Measurements from ENCODE around the gene BCAS3.
A peak's percentile ranks its signal among the peaks of the same experiment; 100 is the strongest.

The BCAS3 gene

DNA sequence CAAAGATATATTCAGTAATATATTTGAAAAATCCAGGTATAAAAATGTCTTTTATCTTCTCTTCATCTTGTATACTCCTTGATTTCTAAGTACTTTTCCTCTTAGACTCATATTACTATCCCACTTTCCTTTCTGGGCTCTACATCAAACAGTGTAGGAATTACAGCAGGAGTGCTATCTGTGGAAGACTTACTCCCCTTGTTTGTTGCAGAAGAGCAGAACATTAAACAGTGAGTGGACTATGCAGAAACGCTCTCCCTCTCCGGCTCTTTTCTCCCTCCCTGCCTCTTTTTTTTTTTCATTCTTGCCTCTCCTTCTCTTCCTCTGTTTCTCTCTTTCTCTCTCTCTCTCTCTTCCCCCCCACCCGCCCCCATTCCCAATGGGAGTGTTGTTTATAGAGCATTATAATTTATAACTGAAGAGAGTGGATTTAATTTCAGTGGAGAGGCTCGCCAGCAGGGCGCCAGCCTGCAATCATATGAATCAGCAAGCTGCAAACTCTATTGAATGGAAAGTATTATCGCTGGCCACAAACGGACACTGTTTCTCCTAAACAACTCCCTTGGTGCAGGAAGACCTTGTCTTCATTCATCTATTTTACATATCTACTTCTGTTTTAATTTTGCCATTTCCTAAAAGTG is 479.7 kb downstream of the BCAS3 start:
- peak; percentile 66 for DNase-seq (ENCODE audit: low spot score)

DNA sequence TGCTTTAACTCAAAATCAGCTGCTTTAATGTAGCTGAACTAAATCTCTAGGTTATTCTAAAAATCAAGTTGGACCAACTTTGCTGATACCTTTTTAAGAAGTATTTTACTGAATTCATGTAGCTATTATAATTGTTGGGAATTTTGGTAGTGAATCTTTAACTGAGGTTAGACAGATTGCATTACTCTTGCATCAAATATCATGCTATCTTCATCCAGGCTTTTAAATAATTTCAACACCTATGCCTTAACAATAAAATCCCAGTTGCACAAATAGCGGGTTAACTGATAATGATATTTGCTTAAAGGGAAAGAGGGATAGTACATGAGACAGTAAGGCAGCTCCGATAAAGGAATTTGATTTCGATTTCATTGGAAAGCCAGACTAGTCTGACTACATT is 480.7 kb downstream of the BCAS3 start:
- DNase-seq (ENCODE audit: low spot score) = no peak

DNA sequence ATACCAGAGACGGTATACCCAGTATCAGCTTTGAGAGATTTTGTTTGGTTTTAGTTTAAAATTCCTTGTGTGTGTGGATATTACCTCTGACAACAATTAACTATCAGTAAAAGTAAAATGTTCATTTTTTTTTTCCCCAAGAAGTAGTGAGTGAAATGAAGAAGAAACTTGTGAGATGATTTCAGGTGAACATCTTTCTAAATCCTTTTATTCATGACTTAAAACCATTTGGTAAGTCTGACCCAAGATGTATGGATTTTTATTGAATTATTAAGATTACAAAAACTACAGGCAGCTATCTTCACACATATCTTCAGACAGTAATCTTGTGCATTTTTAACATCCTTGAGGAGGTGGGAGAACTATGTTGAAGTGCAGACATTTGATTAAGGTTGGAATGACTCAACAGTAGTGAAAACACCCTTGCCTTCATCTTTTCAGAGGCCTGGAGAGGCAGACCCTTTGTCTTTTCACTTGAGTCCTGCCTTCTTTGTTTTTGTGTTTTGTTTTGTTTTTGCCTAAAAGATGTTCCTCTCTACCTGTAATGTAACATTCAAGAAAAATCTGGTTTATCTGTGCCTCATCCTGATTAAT is 481.7 kb downstream of the BCAS3 start:
- no peak for DNase-seq (ENCODE audit: low spot score)

DNA sequence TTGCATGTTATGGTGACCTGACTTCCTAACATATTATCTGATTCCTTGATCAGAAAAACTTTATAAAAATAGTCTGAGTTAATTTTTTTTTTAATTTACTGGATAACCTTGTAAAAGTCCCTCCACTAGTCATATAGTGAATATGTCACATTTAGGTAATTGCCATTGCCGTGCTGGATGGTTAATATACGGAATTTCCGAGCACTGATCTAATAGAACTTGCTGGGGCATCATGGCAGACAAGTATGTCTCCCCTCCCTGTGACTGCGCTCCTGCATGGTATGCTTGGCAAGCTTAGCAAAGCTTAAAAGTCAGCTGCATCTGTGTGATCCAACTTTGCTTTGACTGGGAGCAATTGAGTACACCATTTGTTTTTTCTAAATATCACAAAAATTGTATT is 482.6 kb downstream of the BCAS3 start:
- DNase-seq (ENCODE audit: low spot score) = no peak

DNA sequence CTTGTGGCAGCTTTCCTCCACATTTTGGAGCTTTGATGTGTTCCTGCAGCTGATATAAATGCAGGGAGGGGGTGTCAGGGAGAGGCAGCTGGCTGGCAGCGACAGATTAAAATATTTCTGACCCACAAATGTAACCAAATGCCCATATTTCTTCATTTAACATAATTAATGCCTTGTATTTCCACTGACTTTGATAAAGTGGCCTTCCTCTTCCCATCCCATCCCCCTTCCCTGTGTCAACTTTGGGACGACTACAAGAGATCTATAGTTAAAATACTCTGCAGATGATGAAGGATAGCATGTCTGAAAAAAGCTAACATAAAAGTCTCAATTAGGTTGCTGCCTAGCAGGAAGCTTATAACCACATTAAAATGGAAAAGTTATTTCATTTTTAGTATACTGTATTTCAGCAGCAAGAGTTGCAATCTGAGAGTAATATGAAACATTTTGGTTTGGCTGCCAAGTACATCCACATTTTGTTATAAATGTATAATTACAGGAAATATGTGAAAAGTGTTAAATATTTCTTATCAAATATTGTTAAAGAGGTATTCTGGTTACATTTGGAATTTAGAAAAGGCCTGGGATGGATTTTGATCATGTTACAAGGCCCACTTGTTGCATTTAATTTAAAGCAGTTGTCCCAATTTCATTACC is 483.3 kb downstream of the BCAS3 start:
- DNase-seq (ENCODE audit: low spot score) = no peak

DNA sequence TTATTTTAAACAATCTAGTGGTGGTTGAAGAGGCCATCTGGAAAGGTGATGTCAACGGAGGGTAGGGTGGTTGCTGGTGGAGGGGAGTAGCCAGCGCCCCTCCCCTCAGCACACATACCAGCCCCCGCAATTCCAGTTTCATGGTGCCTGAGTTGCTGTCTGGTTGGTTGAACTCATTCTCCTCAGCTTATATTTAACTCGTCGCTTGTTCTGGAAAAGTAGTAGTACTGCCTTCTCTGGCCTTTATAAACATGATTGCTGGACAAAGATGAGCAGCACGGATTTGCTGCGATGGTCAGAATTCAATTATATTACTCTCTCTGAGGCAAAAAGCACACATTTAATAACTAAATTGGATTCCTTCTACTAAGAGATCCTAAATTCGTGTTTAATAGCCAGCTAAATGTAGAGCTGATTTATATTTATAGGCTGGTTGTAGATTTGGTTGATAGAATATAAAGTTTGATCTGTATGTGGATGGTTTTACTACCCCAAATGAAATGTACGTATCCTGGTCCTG is 484.0 kb downstream of the BCAS3 start:
- no peak for DNase-seq (ENCODE audit: low spot score)

DNA sequence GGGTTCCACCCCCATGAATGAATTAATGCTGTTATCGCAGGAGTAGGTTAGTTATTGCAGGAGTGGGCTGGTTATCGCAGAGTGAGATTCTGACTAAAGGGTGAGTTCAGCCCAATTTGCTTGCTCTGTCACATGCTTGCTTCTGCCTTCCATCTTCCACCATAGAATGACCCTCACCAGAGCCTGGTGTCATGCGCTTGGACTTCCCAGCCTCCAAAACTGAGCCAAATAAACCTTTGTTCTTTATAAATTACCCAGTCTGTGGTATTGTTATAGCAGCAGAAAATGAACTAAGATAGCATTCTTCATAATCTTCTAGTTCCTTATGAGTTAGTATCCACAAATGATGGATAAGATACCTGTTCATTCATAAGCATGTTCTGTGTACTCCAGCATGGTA is 486.9 kb downstream of the BCAS3 start:
- no peak for DNase-seq (ENCODE audit: low spot score)

DNA sequence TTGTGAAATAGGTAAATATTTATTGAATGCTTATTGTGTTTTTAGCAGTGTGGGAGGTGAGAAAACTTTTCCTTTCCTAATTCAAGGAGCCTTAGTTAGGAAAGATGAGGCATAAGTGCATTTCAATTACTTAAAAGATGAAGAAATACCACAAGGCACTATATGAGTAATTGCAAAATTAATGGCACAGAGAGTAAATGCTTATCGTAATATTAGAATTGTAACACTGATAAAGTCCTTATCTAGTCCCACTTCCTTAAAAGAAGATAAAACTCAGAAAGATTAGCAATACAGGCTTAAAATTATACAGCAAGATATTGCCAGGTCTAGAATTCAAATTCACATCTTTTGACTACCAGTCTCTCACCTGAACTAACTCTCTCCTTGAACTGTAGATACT is 489.4 kb downstream of the BCAS3 start:
- no peak for DNase-seq (ENCODE audit: low spot score)

DNA sequence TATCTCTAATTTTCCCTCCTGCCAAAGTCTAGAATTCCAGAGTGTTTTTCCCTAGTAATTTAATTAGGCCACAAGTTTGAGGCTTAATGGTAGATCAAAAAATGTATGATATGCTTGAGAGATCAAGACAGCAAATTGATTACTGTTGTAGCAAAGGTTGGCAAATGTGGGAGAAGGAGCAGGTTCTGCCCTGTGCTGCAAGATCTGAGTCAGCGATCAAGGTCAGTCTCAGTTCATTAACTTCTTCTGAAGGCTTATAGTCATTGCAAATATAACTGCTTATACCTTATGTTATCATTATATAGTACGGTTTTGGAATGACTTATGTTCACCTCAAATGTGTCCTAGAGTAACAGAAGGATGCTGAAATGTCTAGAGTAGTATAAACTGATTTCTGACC is 490.9 kb downstream of the BCAS3 start:
- no peak for DNase-seq (ENCODE audit: low spot score)

DNA sequence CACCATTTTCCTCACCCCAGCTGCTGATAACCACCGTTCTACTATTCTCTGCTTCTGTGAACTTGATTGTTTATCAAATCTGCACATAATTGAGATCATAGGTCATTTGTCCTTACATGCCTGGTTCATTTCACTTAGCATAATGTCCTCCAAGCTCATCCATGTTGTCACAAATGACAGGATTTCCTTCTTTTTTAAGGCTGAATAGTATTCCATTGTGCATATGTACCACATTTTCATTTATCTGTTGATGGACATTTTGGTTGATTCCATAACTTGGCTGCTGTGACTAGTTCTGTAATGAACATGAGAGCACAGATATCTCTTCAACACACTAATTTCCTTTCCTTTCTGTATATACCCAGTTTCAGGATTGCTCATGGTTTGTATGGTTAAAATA is 496.7 kb downstream of the BCAS3 start:
- DNase-seq (ENCODE audit: low spot score) = no peak

DNA sequence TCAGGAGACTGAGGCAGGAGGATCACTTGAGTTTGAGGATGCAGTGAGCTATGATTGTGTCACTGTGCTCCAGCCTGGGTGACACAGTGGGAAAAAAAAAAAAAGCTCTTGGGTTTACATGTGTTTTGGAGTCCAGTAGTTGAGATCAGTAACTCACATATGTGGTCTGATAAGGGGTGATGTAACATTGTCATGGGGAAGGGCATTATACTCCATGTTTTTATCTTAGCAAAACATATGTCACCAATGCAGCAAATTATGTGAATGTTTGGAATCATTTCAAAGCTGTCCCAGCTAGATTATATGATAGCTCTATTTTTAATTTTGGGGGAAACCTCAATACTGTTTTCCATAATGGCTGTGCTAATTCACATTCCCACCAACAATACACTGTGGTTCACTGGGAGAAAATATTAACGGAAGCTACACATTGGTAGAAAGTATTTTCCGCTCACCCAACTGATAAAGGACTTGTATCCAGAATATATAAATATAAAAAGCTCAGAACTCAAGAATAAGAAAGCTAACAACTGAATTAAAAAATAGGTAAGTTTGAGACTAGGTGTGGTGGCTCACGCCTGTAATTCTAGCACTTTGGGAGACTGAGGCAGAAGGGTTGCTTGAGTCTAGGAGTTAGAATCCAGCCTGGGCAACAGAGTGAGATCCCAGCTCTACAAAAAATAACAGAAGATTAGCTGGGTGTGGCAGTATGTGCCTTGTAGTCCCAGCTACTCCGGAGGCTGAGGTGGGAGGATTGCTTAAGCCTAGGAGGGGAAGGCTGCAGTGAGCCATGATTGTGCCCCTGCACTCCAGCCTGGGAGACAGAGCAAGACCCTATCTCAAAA is 497.9 kb downstream of the BCAS3 start:
- no peak for DNase-seq (ENCODE audit: low spot score)

DNA sequence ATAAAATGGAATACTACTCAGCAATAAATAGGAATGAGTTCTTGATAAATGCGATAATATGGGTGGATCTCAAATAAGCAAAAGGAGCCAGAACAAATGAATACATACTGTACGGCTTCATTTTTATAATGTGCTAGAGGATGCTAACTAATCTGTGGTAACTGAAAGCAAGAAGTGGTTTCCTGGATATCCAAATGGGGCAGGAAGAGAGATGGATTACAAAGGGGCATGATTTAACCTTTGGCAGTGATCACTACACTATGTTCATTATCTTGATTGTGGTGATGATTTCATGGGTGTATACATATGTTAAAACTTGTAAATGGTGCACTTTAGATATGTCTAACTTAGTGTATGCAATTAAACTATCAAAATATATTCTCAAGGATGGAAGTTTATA is 499.7 kb downstream of the BCAS3 start:
- no peak for DNase-seq (ENCODE audit: low spot score)

DNA sequence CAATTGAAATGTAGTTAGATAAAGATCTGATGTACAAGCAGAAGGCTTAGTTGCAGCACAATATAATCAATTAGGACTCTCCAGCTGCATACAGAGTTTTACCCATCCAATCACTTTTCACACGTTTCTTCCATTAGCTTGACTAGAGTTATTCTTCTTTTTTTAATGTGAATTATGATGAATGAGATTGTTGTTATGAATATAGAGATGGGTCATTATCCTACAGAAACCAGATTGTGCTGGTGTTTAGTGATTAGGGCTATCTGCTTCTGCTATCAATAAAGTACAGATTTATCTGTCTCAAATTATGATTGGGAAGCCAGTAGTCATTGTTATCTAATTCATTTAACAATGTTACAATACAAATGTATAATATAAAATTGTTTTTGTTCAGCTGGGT is 500.6 kb downstream of the BCAS3 start:
- no peak for DNase-seq (ENCODE audit: low spot score)

DNA sequence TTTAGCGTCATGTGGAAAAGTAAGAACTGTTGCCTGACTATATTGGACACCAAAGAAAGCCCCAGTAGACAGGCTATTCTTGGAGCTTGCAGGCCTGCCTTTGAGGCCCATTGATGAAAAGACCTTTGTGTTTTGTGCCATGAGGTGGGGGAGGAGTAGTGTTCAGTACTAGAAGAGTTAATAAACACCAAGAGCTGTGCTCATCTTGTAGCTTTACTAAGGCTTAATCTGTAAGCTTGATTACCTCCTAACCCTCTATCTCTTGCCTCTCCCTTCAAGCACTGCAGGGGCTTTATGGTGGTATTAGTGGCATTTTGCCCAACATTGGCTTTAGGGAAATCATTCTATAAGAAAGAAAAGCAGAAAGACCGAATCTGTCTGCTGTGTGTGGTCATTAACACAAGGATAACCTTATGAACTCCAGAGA is 501.7 kb downstream of the BCAS3 start:
- DNase-seq (ENCODE audit: low spot score) = no peak

DNA sequence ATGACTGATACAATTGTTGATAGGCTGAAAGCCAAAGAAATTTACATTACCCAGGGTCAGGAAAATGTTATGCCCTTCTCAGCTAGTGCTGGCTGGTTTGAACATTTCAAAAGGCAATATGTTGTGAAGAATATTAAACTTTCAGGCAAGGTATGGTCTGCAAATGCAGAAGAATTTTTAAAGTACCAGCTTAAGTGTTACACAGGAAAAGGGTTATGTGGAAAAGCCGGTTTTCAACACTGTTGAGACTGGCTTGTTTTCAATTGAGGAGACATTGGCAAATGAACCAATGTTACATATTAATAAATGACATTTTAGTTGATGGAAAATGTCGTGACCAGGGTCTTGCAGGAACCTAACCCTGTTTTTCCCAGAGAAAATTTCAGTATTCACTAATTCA is 506.1 kb downstream of the BCAS3 start:
- no peak for DNase-seq (ENCODE audit: low spot score)

DNA sequence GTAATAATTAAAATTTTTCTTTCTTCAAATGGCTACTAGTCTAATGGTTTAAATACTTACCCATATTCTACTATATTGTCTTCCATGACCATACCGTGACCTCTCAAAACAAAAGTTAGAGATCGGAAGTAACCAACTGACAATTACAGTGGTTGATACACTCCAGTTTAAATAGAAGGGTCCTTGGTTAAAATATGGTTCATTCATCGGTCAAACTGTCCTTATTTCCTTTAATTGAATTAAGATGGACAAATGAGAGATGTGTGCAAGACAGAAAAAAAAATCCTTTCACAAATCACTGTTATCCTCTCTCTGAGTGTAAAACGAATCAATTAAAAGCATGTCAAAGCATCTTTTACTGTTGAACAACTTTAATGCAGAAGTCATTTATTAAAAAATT is 507.7 kb downstream of the BCAS3 start:
- DNase-seq (ENCODE audit: low spot score) = no peak

DNA sequence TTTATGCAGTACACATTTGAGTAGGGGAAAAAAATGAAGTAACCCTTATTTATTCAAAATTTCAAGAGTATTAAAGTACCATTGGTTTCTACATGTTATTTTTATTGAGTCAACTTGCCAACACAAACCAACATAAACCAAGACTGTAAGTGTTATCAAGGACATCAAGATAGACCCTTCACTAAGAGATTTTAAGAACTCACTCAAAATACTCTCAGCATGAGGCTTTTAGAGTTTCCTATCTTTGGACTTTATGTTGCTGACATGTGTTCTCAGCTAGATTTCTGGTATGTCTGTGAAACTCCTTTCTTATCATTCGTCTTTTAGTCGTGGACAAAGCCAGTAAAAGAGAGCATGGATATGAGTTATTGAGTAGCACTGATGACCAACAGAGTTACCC is 509.4 kb downstream of the BCAS3 start:
- DNase-seq (ENCODE audit: low spot score) = no peak

DNA sequence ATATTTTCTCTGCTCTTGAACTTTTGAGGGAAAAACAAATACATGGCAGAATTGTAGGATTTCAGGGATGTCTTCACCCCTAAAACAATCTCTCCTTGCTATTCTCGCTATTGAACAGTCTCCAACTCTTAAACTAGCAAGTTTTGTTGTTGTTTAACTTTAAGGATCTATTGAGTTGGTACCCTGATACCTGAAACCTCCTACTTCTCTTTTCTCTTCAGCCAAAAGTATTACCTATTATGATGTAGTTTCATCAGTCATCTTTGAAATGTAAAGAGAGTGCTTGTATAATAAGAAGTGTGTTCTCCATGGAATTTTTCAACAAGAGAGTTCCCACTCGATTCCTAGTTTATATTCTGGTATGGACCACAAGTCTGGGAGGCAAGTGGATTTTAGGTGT is 510.4 kb downstream of the BCAS3 start:
- no peak for DNase-seq (ENCODE audit: low spot score)

DNA sequence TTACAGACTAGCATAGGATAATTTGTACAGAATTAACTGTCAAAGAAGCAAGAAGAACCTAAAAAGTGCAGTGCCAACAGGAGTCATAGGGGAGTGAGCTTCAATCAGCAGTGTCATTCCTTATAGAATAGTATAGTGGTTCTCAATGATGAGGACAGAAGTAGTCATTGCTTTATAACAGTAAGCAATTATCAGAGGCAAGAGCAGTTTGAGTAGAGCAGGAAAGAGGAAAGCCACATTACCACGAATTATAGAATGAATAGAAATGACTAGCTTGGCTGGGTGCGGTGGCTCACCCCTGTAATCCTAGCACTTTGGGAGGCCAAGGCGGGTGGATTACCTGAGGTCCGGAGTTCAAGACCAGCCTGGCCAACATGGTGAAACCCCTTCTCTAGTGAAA is 512.3 kb downstream of the BCAS3 start:
- DNase-seq (ENCODE audit: low spot score) = no peak

DNA sequence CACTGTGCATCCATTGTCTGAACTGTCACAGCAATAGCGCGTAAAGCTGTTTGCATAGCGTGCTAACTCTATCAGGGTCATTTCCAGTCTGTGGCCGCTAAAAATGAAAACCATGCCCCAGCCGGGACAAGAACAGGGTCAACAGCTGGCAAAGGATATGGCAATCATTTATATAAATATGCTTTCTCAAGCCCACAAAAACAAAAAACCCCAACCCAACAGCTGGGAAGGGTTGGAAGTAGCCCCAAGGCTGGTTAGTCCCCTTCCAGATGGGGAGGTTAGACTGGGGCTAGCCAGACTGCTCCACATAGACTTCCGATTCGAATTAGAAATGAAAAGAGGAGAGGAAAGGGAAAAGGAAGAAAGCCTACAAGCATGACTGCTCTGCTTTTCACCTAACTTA is 518.7 kb downstream of the BCAS3 start:
- no peak for DNase-seq (ENCODE audit: low spot score)

DNA sequence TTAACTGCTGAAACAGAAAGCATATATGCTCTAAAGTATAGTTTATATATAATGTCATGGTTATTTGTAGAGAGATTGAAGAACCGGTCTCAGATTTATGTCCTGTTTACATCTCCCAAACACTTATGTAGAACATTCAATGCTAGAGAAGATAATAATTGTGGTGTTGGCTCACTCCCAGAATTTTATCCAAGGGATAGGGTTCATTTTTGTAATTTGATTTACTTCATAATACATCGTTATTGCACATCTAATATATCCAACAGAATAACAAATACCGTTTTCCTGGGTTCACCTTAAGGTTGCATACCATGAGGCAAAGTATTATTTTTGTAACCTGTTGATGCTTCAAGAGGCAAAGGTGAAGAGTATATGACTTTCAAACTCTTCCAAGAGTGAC is 519.1 kb downstream of the BCAS3 start:
- DNase-seq (ENCODE audit: low spot score) = no peak

DNA sequence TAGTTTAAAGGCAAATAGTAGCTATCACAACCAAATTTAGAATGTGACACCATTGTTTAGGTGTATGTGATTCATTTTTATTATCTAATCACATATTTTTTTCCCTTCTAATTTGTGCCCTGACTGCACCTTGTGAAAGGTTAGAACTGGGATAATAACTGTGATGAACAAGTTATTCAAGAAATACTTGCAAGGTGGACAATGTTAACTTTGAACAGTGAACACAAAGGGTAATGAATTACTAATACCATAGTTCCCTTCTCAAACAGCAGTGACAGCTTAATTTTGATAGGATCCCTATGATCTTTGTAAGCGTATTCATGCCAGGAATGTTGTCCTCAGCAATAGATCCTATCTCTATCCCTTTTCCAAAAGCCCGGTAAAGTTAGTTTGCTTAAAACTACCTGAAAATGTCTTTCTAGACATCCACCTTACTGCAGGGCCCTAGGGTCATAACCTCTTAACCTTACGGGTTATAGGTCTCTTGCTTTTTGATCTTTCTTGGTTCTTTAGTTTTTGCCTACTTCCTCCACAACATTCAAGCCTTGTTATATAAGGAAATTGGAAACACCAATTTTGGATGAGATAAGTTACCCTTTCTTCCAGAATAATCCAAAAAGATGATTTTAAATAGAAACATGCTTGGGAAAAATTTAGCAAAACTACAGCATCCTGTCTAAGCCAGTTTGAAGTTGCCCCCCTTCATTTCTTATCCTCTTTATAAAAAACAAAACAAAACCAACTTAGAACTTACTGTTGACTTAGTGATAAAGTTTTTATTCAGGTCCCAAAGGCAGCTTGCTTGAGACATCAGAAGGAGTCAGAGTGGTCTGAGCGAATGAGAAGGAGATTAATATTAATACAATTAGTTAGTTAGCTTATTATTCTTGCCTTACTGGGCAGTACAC is 522.0 kb downstream of the BCAS3 start:
- DNase-seq (ENCODE audit: low spot score) = no peak

Measured in AG08395 (cell line).